ENCODE results near the gene EMP3. TPM values are rescaled to one million over a fixed set of nuclear protein-coding genes. Genes with fewer than 3 reads are reported as not detected.

EMP3 gene
- total RNA-seq, 3 donors from 2014 or later (not counting 1 experiment from before 2014, with no cell fraction given) = 284 to 342 (median 334) TPM

GRCh38 chr19:48296963-48297734 lies 28.2 kb upstream of the EMP3 start:
- H3K4me1 ChIP-seq (ENCODE audit: control insufficient read depth, insufficient read depth, low read length) = no peaks in the 10 kb centered on the region
- H3K4me1 Mint-ChIP-seq = no peaks in the 10 kb centered on the region
- intact Hi-C loops (cut with micrococcal nuclease) = no loop called here
- no peaks in the 10 kb centered on the region for H3K36me3 Mint-ChIP-seq
- no peak for DNase-seq
- no peak overlapping the region for H3K4me3 ChIP-seq (ENCODE audit: low read length)
- H3K27me3 Mint-ChIP-seq (ENCODE audit: low read depth in 2 of 2) = no peaks in the 10 kb centered on the region
- no peak for TF ChIP-seq CTCF (IDR thresholded peaks at IDR 0.05)
- H3K27ac Mint-ChIP-seq = peak overlapping the region in 1 of 2 donors; percentile 4
- H3K9me3 Mint-ChIP-seq = no peaks in the 10 kb centered on the region
- no peak for ATAC-seq
- no peak overlapping the region for H3K27ac ChIP-seq (ENCODE audit: low read length)
- H3K36me3 ChIP-seq (ENCODE audit: control insufficient read depth, insufficient read depth, low read length) = no peaks in the 10 kb centered on the region
- H3K9me3 ChIP-seq (ENCODE audit: control insufficient read depth, insufficient read depth, low read length) = no peaks in the 10 kb centered on the region
- no peak overlapping the region for H3K4me3 Mint-ChIP-seq
- H3K27me3 ChIP-seq (ENCODE audit: control insufficient read depth, insufficient read depth, low read length) = no peaks in the 10 kb centered on the region
- WGBS (ENCODE audit: insufficient coverage) = 92% methylated on average over 42 of the region's 42 CpGs

GRCh38 chr19:48297975-48298374 lies 27.4 kb upstream of the EMP3 start:
- H3K27me3 ChIP-seq (ENCODE audit: control insufficient read depth, insufficient read depth, low read length) = no peaks in the 10 kb centered on the region
- no peak overlapping the region for H3K27ac ChIP-seq (ENCODE audit: low read length)
- ATAC-seq = no peak
- Mint-ChIP-seq H3K9me3 (no peaks in the 10 kb centered on the region), H3K27me3 (ENCODE audit: low read depth in 2 of 2) (no peaks in the 10 kb centered on the region), H3K4me1 (no peaks in the 10 kb centered on the region), H3K4me3 (no peak overlapping the region), H3K27ac (no peak overlapping the region), H3K36me3 (no peaks in the 10 kb centered on the region)
- no peak overlapping the region for H3K4me3 ChIP-seq (ENCODE audit: low read length)
- 97% methylated on average over 16 of the region's 16 CpGs for WGBS (ENCODE audit: insufficient coverage)
- no peak for DNase-seq
- H3K9me3 ChIP-seq (ENCODE audit: control insufficient read depth, insufficient read depth, low read length) = no peaks in the 10 kb centered on the region
- no peaks in the 10 kb centered on the region for H3K4me1 ChIP-seq (ENCODE audit: control insufficient read depth, insufficient read depth, low read length)
- TF ChIP-seq CTCF (IDR thresholded peaks at IDR 0.05) = no peak
- H3K36me3 ChIP-seq (ENCODE audit: control insufficient read depth, insufficient read depth, low read length) = no peaks in the 10 kb centered on the region
- intact Hi-C loops (cut with micrococcal nuclease) = no loop called here

GRCh38 chr19:48301886-48302599 lies 23.3 kb upstream of the EMP3 start:
- H3K4me1 Mint-ChIP-seq = no peaks in the 10 kb centered on the region
- 93% methylated on average over 1 of the region's 1 CpG for whole genome bisulfite sequencing (ENCODE audit: insufficient coverage)

More at GRCh38 chr19:48301886-48302599, 23.3 kb upstream of the EMP3 start:
- no peaks in the 10 kb centered on the region for H3K9me3 Mint-ChIP-seq
- no peak for TF ChIP-seq CTCF (IDR thresholded peaks at IDR 0.05)
- Histone ChIP-seq H3K9me3 (ENCODE audit: control insufficient read depth, insufficient read depth, low read length) (no peaks in the 10 kb centered on the region), H3K27ac (ENCODE audit: low read length) (no peak overlapping the region), H3K36me3 (ENCODE audit: control insufficient read depth, insufficient read depth, low read length) (no peaks in the 10 kb centered on the region), H3K27me3 (ENCODE audit: control insufficient read depth, insufficient read depth, low read length) (no peaks in the 10 kb centered on the region), H3K4me3 (ENCODE audit: low read length) (no peak overlapping the region), H3K4me1 (ENCODE audit: control insufficient read depth, insufficient read depth, low read length) (no peaks in the 10 kb centered on the region)
- no peaks in the 10 kb centered on the region for H3K36me3 Mint-ChIP-seq
- no peaks in the 10 kb centered on the region for H3K27me3 Mint-ChIP-seq (ENCODE audit: low read depth in 2 of 2)
- DNase-seq (no peak), ATAC-seq (no peak)
- no peak overlapping the region for H3K27ac Mint-ChIP-seq
- intact Hi-C loops (cut with micrococcal nuclease) = no loop called here
- H3K4me3 Mint-ChIP-seq = no peak overlapping the region
